ENCODE measurements around the gene PPIA. TPM values are rescaled to one million over a fixed set of nuclear protein-coding genes. Genes with fewer than 3 reads are reported as not detected.

PPIA gene
- polyA plus RNA-seq, 1 of the 3 experiments (the other 2 are of a cell fraction), result 6,267 TPM

DNA sequence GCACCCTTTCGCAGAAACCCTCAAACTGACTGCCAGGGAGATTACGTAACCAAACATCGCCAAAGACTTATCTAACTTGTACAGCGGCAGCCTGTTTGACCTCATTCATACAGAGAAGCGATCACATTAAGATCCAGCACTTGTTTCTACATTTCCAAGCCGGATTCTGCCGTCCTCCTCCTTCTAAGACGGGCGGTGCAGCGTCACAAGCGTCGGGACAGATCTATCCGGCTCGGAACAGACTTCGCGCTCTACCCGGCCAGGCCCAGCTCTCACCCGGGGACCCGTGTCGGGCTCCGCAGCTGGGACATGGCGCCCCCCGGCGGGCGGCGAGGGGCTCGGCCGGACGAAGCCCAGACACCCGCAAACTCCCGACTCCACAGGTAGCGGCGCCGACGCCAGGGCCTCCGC is 51.0 kb downstream of the PPIA start:
- H3K4me1 ChIP-seq (ENCODE audit: control insufficient read depth in 1 of 2, insufficient read depth in 2 of 2, low read depth in 1 of 2, low read length in 1 of 2), result peaks cover 5 to 21% of the 10 kb centered on the region in 2 experiments; a peak in 3 of 4 replicates
- no peaks in the 10 kb centered on the region for H3K27me3 ChIP-seq (ENCODE audit: insufficient read depth)
- peak; percentile 94 for DNase-seq
- no peaks in the 10 kb centered on the region for H3K9me2 ChIP-seq
- 3% methylated on average over 15 of the region's 36 CpGs for WGBS (ENCODE audit: low lambda C conversion rate)
- peaks cover 49% of the 10 kb centered on the region for H3F3A ChIP-seq (replicated peaks; ENCODE audit: insufficient read depth)
- H4K20me1 ChIP-seq (ENCODE audit: insufficient read depth), result peaks cover 50% of the 10 kb centered on the region
- peak overlapping the region; percentile 63 for H2AFZ ChIP-seq (ENCODE audit: low read depth)
- peak overlapping the region; percentile 79 for H3K9ac ChIP-seq
- peaks cover 50% of the 10 kb centered on the region for H3K79me2 ChIP-seq (ENCODE audit: insufficient read depth)
- H3K9me3 ChIP-seq, result no peaks in the 10 kb centered on the region
- no peak for TF ChIP-seq ELF1 (IDR thresholded peaks at IDR 0.05)
- no peak for TF ChIP-seq FOXM1 (IDR thresholded peaks at IDR 0.05; ENCODE audit: low read depth)
- TF ChIP-seq FOSL2 (IDR thresholded peaks at IDR 0.05; ENCODE audit: borderline replicate concordance, low read depth), result no peak
- TF ChIP-seq EP300 (IDR thresholded peaks at IDR 0.05; ENCODE audit: borderline replicate concordance in 1 of 2, low read depth in 1 of 2, low read length in 1 of 2), result no peak
- no peak for TF ChIP-seq TCF12 (IDR thresholded peaks at IDR 0.05)
- TF ChIP-seq RFX5 (IDR thresholded peaks at IDR 0.05; ENCODE audit: low read length), result no peak
- TF ChIP-seq, protein P1, sequence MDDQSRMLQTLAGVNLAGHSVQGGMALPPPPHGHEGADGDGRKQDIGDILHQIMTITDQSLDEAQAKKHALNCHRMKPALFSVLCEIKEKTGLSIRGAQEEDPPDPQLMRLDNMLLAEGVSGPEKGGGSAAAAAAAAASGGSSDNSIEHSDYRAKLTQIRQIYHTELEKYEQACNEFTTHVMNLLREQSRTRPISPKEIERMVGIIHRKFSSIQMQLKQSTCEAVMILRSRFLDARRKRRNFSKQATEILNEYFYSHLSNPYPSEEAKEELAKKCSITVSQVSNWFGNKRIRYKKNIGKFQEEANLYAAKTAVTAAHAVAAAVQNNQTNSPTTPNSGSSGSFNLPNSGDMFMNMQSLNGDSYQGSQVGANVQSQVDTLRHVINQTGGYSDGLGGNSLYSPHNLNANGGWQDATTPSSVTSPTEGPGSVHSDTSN (IDR thresholded peaks at IDR 0.05), result no peak
- TF ChIP-seq SIN3A (IDR thresholded peaks at IDR 0.05; ENCODE audit: borderline replicate concordance, low read depth, low read length), result peak; percentile 97
- no peak for TF ChIP-seq FOXJ3 (CRISPR knock-in tag; IDR thresholded peaks at IDR 0.05)
- TF ChIP-seq, protein P2, sequence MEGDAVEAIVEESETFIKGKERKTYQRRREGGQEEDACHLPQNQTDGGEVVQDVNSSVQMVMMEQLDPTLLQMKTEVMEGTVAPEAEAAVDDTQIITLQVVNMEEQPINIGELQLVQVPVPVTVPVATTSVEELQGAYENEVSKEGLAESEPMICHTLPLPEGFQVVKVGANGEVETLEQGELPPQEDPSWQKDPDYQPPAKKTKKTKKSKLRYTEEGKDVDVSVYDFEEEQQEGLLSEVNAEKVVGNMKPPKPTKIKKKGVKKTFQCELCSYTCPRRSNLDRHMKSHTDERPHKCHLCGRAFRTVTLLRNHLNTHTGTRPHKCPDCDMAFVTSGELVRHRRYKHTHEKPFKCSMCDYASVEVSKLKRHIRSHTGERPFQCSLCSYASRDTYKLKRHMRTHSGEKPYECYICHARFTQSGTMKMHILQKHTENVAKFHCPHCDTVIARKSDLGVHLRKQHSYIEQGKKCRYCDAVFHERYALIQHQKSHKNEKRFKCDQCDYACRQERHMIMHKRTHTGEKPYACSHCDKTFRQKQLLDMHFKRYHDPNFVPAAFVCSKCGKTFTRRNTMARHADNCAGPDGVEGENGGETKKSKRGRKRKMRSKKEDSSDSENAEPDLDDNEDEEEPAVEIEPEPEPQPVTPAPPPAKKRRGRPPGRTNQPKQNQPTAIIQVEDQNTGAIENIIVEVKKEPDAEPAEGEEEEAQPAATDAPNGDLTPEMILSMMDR (IDR thresholded peaks at IDR 0.05), result peak; percentile 96
- TF ChIP-seq, protein P3, sequence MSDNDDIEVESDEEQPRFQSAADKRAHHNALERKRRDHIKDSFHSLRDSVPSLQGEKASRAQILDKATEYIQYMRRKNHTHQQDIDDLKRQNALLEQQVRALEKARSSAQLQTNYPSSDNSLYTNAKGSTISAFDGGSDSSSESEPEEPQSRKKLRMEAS (IDR thresholded peaks at IDR 0.05; ENCODE audit: low read depth), result no peak; the same call in 1 of the 2 replicates
- TF ChIP-seq NFIC (IDR thresholded peaks at IDR 0.05; ENCODE audit: borderline replicate concordance), result no peak; the same call in 1 of the 2 replicates
- no peak for TF ChIP-seq GATA2 (CRISPR knock-in tag; IDR thresholded peaks at IDR 0.05)
- TF ChIP-seq, protein P4, sequence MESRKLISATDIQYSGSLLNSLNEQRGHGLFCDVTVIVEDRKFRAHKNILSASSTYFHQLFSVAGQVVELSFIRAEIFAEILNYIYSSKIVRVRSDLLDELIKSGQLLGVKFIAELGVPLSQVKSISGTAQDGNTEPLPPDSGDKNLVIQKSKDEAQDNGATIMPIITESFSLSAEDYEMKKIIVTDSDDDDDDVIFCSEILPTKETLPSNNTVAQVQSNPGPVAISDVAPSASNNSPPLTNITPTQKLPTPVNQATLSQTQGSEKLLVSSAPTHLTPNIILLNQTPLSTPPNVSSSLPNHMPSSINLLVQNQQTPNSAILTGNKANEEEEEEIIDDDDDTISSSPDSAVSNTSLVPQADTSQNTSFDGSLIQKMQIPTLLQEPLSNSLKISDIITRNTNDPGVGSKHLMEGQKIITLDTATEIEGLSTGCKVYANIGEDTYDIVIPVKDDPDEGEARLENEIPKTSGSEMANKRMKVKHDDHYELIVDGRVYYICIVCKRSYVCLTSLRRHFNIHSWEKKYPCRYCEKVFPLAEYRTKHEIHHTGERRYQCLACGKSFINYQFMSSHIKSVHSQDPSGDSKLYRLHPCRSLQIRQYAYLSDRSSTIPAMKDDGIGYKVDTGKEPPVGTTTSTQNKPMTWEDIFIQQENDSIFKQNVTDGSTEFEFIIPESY (IDR thresholded peaks at IDR 0.05; ENCODE audit: borderline replicate concordance, low read depth), result no peak
- TF ChIP-seq MEF2A (IDR thresholded peaks at IDR 0.05; ENCODE audit: borderline replicate concordance, low read depth), result no peak
- TF ChIP-seq, protein P5, sequence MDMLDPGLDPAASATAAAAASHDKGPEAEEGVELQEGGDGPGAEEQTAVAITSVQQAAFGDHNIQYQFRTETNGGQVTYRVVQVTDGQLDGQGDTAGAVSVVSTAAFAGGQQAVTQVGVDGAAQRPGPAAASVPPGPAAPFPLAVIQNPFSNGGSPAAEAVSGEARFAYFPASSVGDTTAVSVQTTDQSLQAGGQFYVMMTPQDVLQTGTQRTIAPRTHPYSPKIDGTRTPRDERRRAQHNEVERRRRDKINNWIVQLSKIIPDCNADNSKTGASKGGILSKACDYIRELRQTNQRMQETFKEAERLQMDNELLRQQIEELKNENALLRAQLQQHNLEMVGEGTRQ (IDR thresholded peaks at IDR 0.05; ENCODE audit: borderline replicate concordance, low read depth, low read length), result no peak
- no peak for TF ChIP-seq YY1 (IDR thresholded peaks at IDR 0.05; ENCODE audit: low read depth)
- no peak for TF ChIP-seq TEAD4 (IDR thresholded peaks at IDR 0.05; ENCODE audit: borderline replicate concordance, insufficient read depth)
- TF ChIP-seq SMC3 (IDR thresholded peaks at IDR 0.05; ENCODE audit: low read depth, low read length), result peak; percentile 85
- no peak for TF ChIP-seq CHD2 (IDR thresholded peaks at IDR 0.05; ENCODE audit: low read length, partially characterized antibody)
- no peak for TF ChIP-seq RXRA (IDR thresholded peaks at IDR 0.05; ENCODE audit: borderline replicate concordance, low read depth)
- TF ChIP-seq POLR2AphosphoS5 (IDR thresholded peaks at IDR 0.05; ENCODE audit: low read depth, low read length), result no peak
- no peak for TF ChIP-seq JUND (IDR thresholded peaks at IDR 0.05)
- TF ChIP-seq, protein P6, sequence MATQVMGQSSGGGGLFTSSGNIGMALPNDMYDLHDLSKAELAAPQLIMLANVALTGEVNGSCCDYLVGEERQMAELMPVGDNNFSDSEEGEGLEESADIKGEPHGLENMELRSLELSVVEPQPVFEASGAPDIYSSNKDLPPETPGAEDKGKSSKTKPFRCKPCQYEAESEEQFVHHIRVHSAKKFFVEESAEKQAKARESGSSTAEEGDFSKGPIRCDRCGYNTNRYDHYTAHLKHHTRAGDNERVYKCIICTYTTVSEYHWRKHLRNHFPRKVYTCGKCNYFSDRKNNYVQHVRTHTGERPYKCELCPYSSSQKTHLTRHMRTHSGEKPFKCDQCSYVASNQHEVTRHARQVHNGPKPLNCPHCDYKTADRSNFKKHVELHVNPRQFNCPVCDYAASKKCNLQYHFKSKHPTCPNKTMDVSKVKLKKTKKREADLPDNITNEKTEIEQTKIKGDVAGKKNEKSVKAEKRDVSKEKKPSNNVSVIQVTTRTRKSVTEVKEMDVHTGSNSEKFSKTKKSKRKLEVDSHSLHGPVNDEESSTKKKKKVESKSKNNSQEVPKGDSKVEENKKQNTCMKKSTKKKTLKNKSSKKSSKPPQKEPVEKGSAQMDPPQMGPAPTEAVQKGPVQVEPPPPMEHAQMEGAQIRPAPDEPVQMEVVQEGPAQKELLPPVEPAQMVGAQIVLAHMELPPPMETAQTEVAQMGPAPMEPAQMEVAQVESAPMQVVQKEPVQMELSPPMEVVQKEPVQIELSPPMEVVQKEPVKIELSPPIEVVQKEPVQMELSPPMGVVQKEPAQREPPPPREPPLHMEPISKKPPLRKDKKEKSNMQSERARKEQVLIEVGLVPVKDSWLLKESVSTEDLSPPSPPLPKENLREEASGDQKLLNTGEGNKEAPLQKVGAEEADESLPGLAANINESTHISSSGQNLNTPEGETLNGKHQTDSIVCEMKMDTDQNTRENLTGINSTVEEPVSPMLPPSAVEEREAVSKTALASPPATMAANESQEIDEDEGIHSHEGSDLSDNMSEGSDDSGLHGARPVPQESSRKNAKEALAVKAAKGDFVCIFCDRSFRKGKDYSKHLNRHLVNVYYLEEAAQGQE (IDR thresholded peaks at IDR 0.05; ENCODE audit: low read depth, low read length), result no peak
- TF ChIP-seq RAD21 (IDR thresholded peaks at IDR 0.05; ENCODE audit: low read length), result peak; percentile 79
- CTCF ChIA-PET, result interaction anchor here (0.6 to 3.1 kb wide), 43 partner anchors 9 to 372 kb away, joined by 3 to 19 read pairs (median 4); partner anchors contain the start of genes OGDH, PPIA and TMED4
- H3K36me3 ChIP-seq (replicated peaks in 1 of 2; ENCODE audit: control insufficient read depth in 1 of 2, insufficient read depth in 2 of 2, low read length in 1 of 2), result peaks cover under 1 to 8% of the 10 kb centered on the region in 2 experiments
- peak overlapping the region; percentile 66 to 82 for H3K4me3 ChIP-seq (ENCODE audit: low read depth in 2 of 2, low read length in 1 of 2)
- peak overlapping the region; percentile 78 for H3K4me2 ChIP-seq
- H3K27ac ChIP-seq (ENCODE audit: low read depth in 2 of 2, low read length in 1 of 2), result peak overlapping the region; percentile 85 to 91
- POLR2A ChIA-PET, result interaction anchor here (0.5 to 2.9 kb wide), 8 partner anchors 10 to 289 kb away, joined by 3 to 14 read pairs (median 11); partner anchors contain the start of genes DDX56, OGDH, PURB and TMED4
